Measurements from ENCODE around the gene ESAM.

DNA sequence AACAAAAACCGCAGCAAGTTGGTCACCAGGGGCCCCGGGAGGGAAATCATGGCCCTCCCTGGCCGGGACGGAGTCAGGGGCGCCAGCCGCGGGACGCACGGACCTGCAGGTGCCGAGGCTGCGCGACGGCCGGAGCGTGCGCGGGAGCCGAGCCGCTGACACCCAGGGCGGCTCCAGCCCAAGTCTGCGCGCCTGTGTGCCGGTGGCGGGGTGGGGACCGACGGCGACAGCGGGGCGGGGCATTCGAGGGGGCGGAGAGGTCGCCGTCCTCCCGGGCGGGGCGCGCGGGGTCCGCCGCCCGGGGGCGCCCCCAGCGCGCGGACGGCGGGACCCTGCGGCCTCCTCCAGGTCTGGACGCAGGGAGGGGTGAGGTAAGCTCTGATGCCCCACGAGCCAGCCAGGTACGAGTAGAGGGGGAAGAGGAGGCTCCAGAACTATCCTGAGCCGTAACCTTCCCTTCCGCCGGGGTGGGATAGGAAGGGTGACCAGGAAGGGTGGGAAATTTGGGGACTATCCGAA lies at the start of gene ESAM:
- TF ChIP-seq CTCF (IDR thresholded peaks at IDR 0.05), result peak in 1 of 12 donors; percentile 10
- TF ChIP-seq POLR2A (IDR thresholded peaks at IDR 0.05), result peak in 1 of 2 donors; percentile 87
